ENCODE data around the gene RAPGEFL1.
"Not testable (repeated sequence)": the region's sequence is repeated elsewhere in the genome, so short reads cannot be mapped to it uniquely, and the experiment has no call there.

GRCh38 chr17:40197965-40198456 is 20.7 kb downstream of the RAPGEFL1 start:
- TF ChIP-seq EZH2 (IDR thresholded peaks at IDR 0.05; ENCODE audit: low read length, unreplicated experiment); CTCF (conservative IDR thresholded peaks at IDR 0.05; ENCODE audit: low read depth, low read length): not testable (repeated sequence)

All from PC-3 (cell line).